ENCODE measurements around the gene C9orf50.

The C9orf50 gene

GRCh38 chr9:129583308-129584038 is 37.4 kb downstream of the C9orf50 start:
- H3K27ac ChIP-seq, result no peak overlapping the region
- TF ChIP-seq ZFX (IDR thresholded peaks at IDR 0.05) (no peak), CTCF (conservative IDR thresholded peaks at IDR 0.05) (no peak)

- no peak overlapping the region for H3K27ac ChIP-seq
- TF ChIP-seq ZFX (IDR thresholded peaks at IDR 0.05) (no peak), CTCF (conservative IDR thresholded peaks at IDR 0.05) (no peak)
Measured at GRCh38 chr9:129582855-129583254, 38.0 kb downstream of the C9orf50 start.

- TF ChIP-seq CTCF (conservative IDR thresholded peaks at IDR 0.05) (no peak), ZFX (IDR thresholded peaks at IDR 0.05) (no peak)
- H3K27ac ChIP-seq, result no peak overlapping the region
Measured at GRCh38 chr9:129581505-129582189, 39.3 kb downstream of the C9orf50 start.

- no peak overlapping the region for H3K27ac ChIP-seq
- TF ChIP-seq ZFX (IDR thresholded peaks at IDR 0.05), result no peak
- no peak for TF ChIP-seq CTCF (conservative IDR thresholded peaks at IDR 0.05)
Measured at GRCh38 chr9:129580211-129580915, 40.5 kb downstream of the C9orf50 start.

- H3K27ac ChIP-seq, result no peak overlapping the region
- no peak for TF ChIP-seq CTCF (conservative IDR thresholded peaks at IDR 0.05)
- no peak for TF ChIP-seq ZFX (IDR thresholded peaks at IDR 0.05)
Measured at GRCh38 chr9:129579294-129579693, 41.6 kb downstream of the C9orf50 start.

- no peak overlapping the region for H3K27ac ChIP-seq
- TF ChIP-seq ZFX (IDR thresholded peaks at IDR 0.05), result no peak
- no peak for TF ChIP-seq CTCF (conservative IDR thresholded peaks at IDR 0.05)
Measured at GRCh38 chr9:129576546-129577543, 44.1 kb downstream of the C9orf50 start.

Measured in C4-2B (cell line).